A549 (cell line): ENCODE data around the gene WSB2. TPM values are rescaled to one million over a fixed set of nuclear protein-coding genes. Genes with fewer than 3 reads are reported as not detected.

Experiments
- ATAC-seq, 2 experiments: fragments of 200-7000 bp in 1 of 2; fragments of >200 bp in 1 of 2; cut with Nextera tagmentation in 1 of 2; cut with Tn5 transposase in 1 of 2; 3 replicates each; pipeline versions ENCODE4 v1.8.0 to v1.9.1; 2018 to 2020; ENCODE audit warnings: mild to moderate bottlenecking in 1 of 2, moderate library complexity in 1 of 2
- CTCF ChIA-PET: fragments of 300-600 bp; sonication (Branson Sonifier 250); formaldehyde crosslinking; extraction: SDS; loops from one replicate; lab custom pipeline; 2021; ENCODE audit warnings: antibody characterized with exemption, inconsistent platforms; lab: Yijun Ruan, JAX
- POLR2A ChIA-PET: fragments of 350-600 bp; formaldehyde crosslinking; extraction: SDS; loops from one replicate; lab custom pipeline; 2021; ENCODE audit warnings: antibody characterized with exemption, inconsistent platforms; lab: Yijun Ruan, JAX
- DNase-seq, 2 experiments: peaks; one replicate each; pipeline versions ENCODE4 v3.0.0 to v3.0.0-alpha.2; 2011 to 2016; ENCODE audit warnings: low read depth in 1 of 2, low spot score in 1 of 2
- FAIRE-seq: peaks from 2 replicates; lab custom pipeline; 2011; peaks lifted over from hg19 to GRCh38; lab: Jason Lieb, UNC
- H3K27ac ChIP-seq, 2 experiments: fragments of >200 bp; sonication (Bioruptor Twin); formaldehyde crosslinking; 3 replicates each; pipeline ENCODE4 v1.5.1; 2016 to 2017
- H3K4me1 ChIP-seq: fragments of >200 bp; sonication (Bioruptor Twin); formaldehyde crosslinking; 3 replicates; pipeline ENCODE4 v1.6.1; 2016
- H3K4me2 ChIP-seq: fragments of >200 bp; sonication (Bioruptor Twin); formaldehyde crosslinking; 3 replicates; pipeline ENCODE4 v1.6.1; 2016
- H3K4me3 ChIP-seq: fragments of >200 bp; sonication (Bioruptor Twin); formaldehyde crosslinking; 3 replicates; pipeline ENCODE4 v1.5.1; 2016
- H3K9me3 ChIP-seq: fragments of >200 bp; sonication (Bioruptor Twin); formaldehyde crosslinking; 3 replicates; pipeline ENCODE4 v1.6.1; 2016
- EHF ChIP-seq: fragments of 250-450 bp; sonication (Bioruptor Pico); IDR thresholded peaks from 2 replicates; pipeline ENCODE4 v1.5.0; 2020; ENCODE audit warnings: mild to moderate bottlenecking
- EHMT2 ChIP-seq: fragments of 200-600 bp; sonication (generic); IDR thresholded peaks from 2 replicates; pipeline ENCODE4 v1.6.1; 2016; ENCODE audit warnings: antibody characterized with exemption, low read depth, mild to moderate bottlenecking, moderate library complexity
- EP300 ChIP-seq, 2 experiments: fragments of >200 bp; sonication (Bioruptor Twin); formaldehyde crosslinking; IDR thresholded peaks; 2 replicates in 1 of 2; 3 replicates in 1 of 2; pipeline ENCODE4 v1.6.1; 2016 to 2017
- FOSB ChIP-seq: fragments of 250-450 bp; sonication (Bioruptor Pico); IDR thresholded peaks from 2 replicates; pipeline ENCODE4 v1.5.0; 2020; ENCODE audit warnings: mild to moderate bottlenecking, moderate library complexity
- FOSL2 ChIP-seq, 2 experiments: fragments of 450-650 bp in 1 of 2; fragments of >200 bp in 1 of 2; sonication (Bioruptor Twin) in 1 of 2; formaldehyde crosslinking; IDR thresholded peaks; 2 replicates each; pipeline versions ENCODE4 v1.5.0 to v1.6.1; 2016 to 2020; ENCODE audit warnings: mild to moderate bottlenecking in 1 of 2, moderate library complexity in 1 of 2
- HDAC2 ChIP-seq: fragments of 200-600 bp; sonication (generic); IDR thresholded peaks from 2 replicates; pipeline ENCODE4 v1.6.1; 2016
- HEYL ChIP-seq: fragments of 250-450 bp; sonication (Bioruptor Pico); IDR thresholded peaks from 2 replicates; pipeline ENCODE4 v1.8.0; 2021; ENCODE audit warnings: mild to moderate bottlenecking, moderate library complexity
- HOXA7 ChIP-seq: fragments of 250-450 bp; sonication (Bioruptor Pico); IDR thresholded peaks from 2 replicates; pipeline ENCODE4 v1.5.0; 2020; ENCODE audit warnings: mild to moderate bottlenecking, moderate library complexity
- HOXB13 ChIP-seq: fragments of 250-450 bp; sonication (Bioruptor Pico); IDR thresholded peaks from 2 replicates; pipeline ENCODE4 v1.5.0; 2020; ENCODE audit warnings: low read depth, mild to moderate bottlenecking, moderate library complexity
- HOXB5 ChIP-seq: fragments of 250-450 bp; sonication (Bioruptor Pico); IDR thresholded peaks from 2 replicates; pipeline ENCODE4 v1.5.0; 2020; ENCODE audit warnings: mild to moderate bottlenecking, moderate library complexity
- JUNB ChIP-seq: fragments of >200 bp; sonication (Bioruptor Twin); formaldehyde crosslinking; IDR thresholded peaks from 2 replicates; pipeline ENCODE4 v1.6.1; 2016
- KDM1A ChIP-seq: fragments of 200-600 bp; sonication (generic); IDR thresholded peaks from 2 replicates; pipeline ENCODE4 v1.6.1; 2016; ENCODE audit warnings: low read depth, mild to moderate bottlenecking
- KDM5A ChIP-seq: fragments of 200-600 bp; sonication (generic); IDR thresholded peaks from 2 replicates; pipeline ENCODE4 v1.6.1; 2016; ENCODE audit warnings: antibody characterized with exemption, mild to moderate bottlenecking
- MAZ ChIP-seq: fragments of 150-350 bp; IDR thresholded peaks from 2 replicates; pipeline ENCODE4 v1.6.1; 2014; ENCODE audit warnings: antibody characterized with exemption, low read depth, low read length, borderline replicate concordance
- MYC ChIP-seq: IDR thresholded peaks from 2 replicates; pipeline ENCODE4 v1.6.1; 2012; ENCODE audit warnings: mild to moderate bottlenecking, inconsistent platforms, low read length, improper control_type of control experiment, borderline replicate concordance
- NPAS2 ChIP-seq: fragments of 250-450 bp; sonication (Bioruptor Pico); IDR thresholded peaks from 2 replicates; pipeline ENCODE4 v1.8.0; 2022; ENCODE audit warnings: mild to moderate bottlenecking, moderate library complexity, borderline replicate concordance
- PHF8 ChIP-seq: fragments of 200-600 bp; sonication (generic); IDR thresholded peaks from 2 replicates; pipeline ENCODE4 v1.6.1; 2016; ENCODE audit warnings: low read depth, mild to moderate bottlenecking, antibody characterized with exemption, moderate library complexity, borderline replicate concordance
- POLR2A ChIP-seq: IDR thresholded peaks from 2 replicates; pipeline ENCODE4 v1.6.1; 2012; ENCODE audit warnings: mild to moderate bottlenecking, low read length
- RAD21 ChIP-seq, 2 experiments: fragments of >200 bp in 1 of 2; sonication (Bioruptor Twin) in 1 of 2; formaldehyde crosslinking in 1 of 2; IDR thresholded peaks in 1 of 2; conservative IDR thresholded peaks in 1 of 2; 2 replicates in 1 of 2; 3 replicates in 1 of 2; pipeline ENCODE4 v1.6.1; 2012 to 2018; ENCODE audit warnings: inconsistent platforms in 1 of 2
- RARB ChIP-seq: fragments of 250-450 bp; sonication (Bioruptor Pico); IDR thresholded peaks from 2 replicates; pipeline ENCODE4 v1.8.0; 2021; ENCODE audit warnings: mild to moderate bottlenecking, moderate library complexity
- RNF2 ChIP-seq: fragments of 200-600 bp; sonication (generic); IDR thresholded peaks from 2 replicates; pipeline ENCODE4 v1.6.1; 2016; ENCODE audit warnings: low read depth, mild to moderate bottlenecking, antibody characterized with exemption, moderate library complexity, borderline replicate concordance
- TFCP2L1 ChIP-seq: fragments of 250-450 bp; sonication (Bioruptor Pico); IDR thresholded peaks from 2 replicates; pipeline ENCODE4 v1.5.0; 2021; ENCODE audit warnings: mild to moderate bottlenecking
- TP53 ChIP-seq: fragments of 250-450 bp; sonication (Bioruptor Pico); IDR thresholded peaks from 2 replicates; pipeline ENCODE4 v1.5.0; 2021; ENCODE audit warnings: mild to moderate bottlenecking, moderate library complexity
- ZFP36 ChIP-seq: fragments of 450-650 bp; IDR thresholded peaks from 2 replicates; pipeline ENCODE4 v1.6.1; 2014; ENCODE audit warnings: borderline replicate concordance; ENCODE audit not compliant: partially characterized antibody
- ZNF302 ChIP-seq: fragments of 250-450 bp; sonication (Bioruptor Pico); IDR thresholded peaks from 2 replicates; pipeline ENCODE4 v1.9.0; 2021; ENCODE audit warnings: inconsistent platforms, mild to moderate bottlenecking, moderate library complexity
- WGBS: methylation state at CpG from one replicate; pipeline ENCODE4 v1.1.6; 2017; ENCODE audit errors: missing lambda C conversion rate; 5-methylcytosine and 5-hydroxymethylcytosine counted together
- polyA plus RNA-seq, 4 experiments: library from polyadenylated mRNA; depleted of rRNA in 3 of 4; stranded (reverse); fragments of >200 nt; fragmentation: RNase III in 1 of 4; extraction: RNeasy Plus Mini Kit Qiagen cat#74134 plus additional on column Dnase treatment in 1 of 4; gene quantifications; 2 replicates in 3 of 4; 3 replicates in 1 of 4; pipeline ENCODE4 v1.2.3, GENCODE V29; 2011 to 2017
- TF ChIP-seq, protein P1 (sequence below): fragments of 250-450 bp; sonication (Bioruptor Pico); IDR thresholded peaks from 2 replicates; pipeline ENCODE4 v1.5.0; 2020; ENCODE audit warnings: low read depth, mild to moderate bottlenecking, moderate library complexity
- TF ChIP-seq, protein P2 (sequence below): fragments of >200 bp; sonication (Bioruptor Twin); formaldehyde crosslinking; IDR thresholded peaks from 3 replicates; pipeline ENCODE4 v1.6.1; 2016

WSB2 gene
- polyA plus RNA-seq, 2 of the 4 experiments (the other 2 are of a cell fraction): 40.5 to 93.5 TPM

DNA sequence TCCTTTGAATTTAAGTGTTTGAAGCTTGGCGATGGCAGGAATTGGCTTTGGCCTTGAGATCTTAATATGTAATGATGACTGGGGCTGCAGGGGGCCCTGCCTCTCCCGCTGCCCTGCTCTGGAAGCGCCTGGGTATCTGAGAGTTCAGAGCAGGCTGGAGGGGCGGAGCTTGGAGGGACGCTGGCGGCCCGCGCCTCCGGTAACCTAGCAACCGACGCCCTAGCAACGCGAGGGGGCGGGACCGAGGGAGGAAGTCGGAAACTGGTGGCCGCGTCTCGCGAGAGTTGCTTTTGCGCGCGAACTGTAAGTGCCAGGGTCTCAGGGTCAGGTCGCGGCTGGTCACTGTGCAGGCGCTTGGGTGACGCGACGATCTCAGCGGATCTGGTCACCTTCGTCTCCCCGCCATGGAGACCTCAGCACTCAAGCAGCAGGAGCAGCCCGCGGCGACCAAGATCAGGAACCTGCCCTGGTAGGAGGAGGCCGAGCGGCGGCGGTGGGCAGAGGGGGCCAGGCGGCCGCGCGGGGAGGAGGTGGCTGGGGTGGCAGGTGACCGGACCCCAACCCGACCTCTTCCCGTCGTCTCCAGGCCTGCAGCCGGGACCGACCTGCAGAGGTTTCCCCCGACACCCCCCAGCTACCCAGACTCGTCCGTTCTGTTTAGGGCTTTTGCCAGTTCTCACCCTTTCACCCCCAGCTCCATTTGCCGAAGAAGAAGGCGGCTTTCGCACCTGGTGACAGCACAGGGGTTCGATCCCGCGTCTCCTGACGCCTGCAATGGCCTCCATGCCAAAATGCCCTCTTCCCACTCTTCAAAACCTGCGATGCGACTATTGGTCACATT is 44.3 kb downstream of the WSB2 start, which contains the start of gene RFC5 (continued):
- TF ChIP-seq, protein P1, sequence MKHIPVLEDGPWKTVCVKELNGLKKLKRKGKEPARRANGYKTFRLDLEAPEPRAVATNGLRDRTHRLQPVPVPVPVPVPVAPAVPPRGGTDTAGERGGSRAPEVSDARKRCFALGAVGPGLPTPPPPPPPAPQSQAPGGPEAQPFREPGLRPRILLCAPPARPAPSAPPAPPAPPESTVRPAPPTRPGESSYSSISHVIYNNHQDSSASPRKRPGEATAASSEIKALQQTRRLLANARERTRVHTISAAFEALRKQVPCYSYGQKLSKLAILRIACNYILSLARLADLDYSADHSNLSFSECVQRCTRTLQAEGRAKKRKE (CRISPR knock-in tag): no peak
- TF ChIP-seq HOXA7 (CRISPR knock-in tag) (no peak), MAZ (no peak), FOSL2 (IDR thresholded peaks at IDR 0.05) (no peak), FOSL2 (CRISPR knock-in tag; IDR thresholded peaks at IDR 0.05) (no peak), HOXB13 (CRISPR knock-in tag) (no peak), TFCP2L1 (CRISPR knock-in tag) (no peak), EP300 (IDR thresholded peaks at IDR 0.05) (no peak), RNF2 (no peak), EHF (CRISPR knock-in tag) (no peak), POLR2A (peak; percentile 75), MYC (no peak), KDM1A (no peak), RARB (no peak)
- TF ChIP-seq, protein P2, sequence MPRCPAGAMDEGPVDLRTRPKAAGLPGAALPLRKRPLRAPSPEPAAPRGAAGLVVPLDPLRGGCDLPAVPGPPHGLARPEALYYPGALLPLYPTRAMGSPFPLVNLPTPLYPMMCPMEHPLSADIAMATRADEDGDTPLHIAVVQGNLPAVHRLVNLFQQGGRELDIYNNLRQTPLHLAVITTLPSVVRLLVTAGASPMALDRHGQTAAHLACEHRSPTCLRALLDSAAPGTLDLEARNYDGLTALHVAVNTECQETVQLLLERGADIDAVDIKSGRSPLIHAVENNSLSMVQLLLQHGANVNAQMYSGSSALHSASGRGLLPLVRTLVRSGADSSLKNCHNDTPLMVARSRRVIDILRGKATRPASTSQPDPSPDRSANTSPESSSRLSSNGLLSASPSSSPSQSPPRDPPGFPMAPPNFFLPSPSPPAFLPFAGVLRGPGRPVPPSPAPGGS: 0 out of 3 replicates have a peak, but pooled peaks have one; percentile 55

DNA sequence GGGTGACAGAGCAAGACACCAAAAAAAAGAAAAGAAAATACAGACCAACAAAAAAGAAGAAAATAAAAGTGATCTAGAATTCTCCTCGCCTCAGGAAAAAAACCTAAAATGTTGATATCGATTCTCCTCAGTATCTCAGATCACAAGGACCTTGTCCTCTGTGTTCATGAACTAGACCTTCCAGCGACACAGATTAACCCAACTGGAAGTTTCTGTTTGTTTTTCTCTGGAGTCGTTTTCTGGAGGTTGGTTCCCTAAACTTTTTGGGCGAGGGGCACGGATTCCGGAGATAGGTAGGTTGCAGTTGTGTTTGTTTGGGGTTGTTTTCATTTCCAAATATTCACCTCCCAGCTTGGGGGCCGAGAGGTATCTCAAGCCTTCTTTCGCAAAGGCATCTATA is 45.0 kb downstream of the WSB2 start:
- peaks cover 16% of the 10 kb centered on the region for H3K4me1 ChIP-seq
- WGBS: 36% methylated on average over 9 of the region's 9 CpGs
- H3K27ac ChIP-seq: peak overlapping the region; percentile 62 to 77
- FAIRE-seq (no peak), ATAC-seq (peak in 1 of 2 experiments; percentile 33; a peak in 2 of 6 replicates), DNase-seq (no peak)
- POLR2A ChIA-PET: interaction anchor here (1.0 to 1.1 kb wide), 3 partner anchors 22 to 66 kb away, joined by 3 to 5 read pairs (median 3); partner anchors contain the start of gene WSB2
- peak overlapping the region; percentile 79 for H3K4me2 ChIP-seq
- peak overlapping the region; percentile 83 for H3K4me3 ChIP-seq
- CTCF ChIA-PET: interaction anchor here (0.7 to 3.1 kb wide), 2 partner anchors 134 to 141 kb away, joined by 3 to 28 read pairs; no protein-coding TSS in a partner anchor
- no peaks in the 10 kb centered on the region for H3K9me3 ChIP-seq
- TF ChIP-seq FOSB (CRISPR knock-in tag) (no peak), PHF8 (no peak), RAD21 (conservative IDR thresholded peaks at IDR 0.05 in 1 of 2, IDR thresholded peaks at IDR 0.05 in 1 of 2) (no peak), ZFP36 (no peak), EHMT2 (no peak), JUNB (no peak), HDAC2 (no peak), EP300 (IDR thresholded peaks at IDR 0.05) (no peak), HOXB5 (no peak), KDM5A (no peak), HEYL (CRISPR knock-in tag) (no peak), TFCP2L1 (CRISPR knock-in tag) (no peak), HOXB13 (CRISPR knock-in tag) (no peak), NPAS2 (CRISPR knock-in tag) (no peak), ZNF302 (no peak), TP53 (CRISPR knock-in tag) (no peak)
